ENCODE measurements around the gene PGGT1B.

The PGGT1B gene

GRCh38 chr5:115169487-115170133 is 93.1 kb downstream of the PGGT1B start, which contains the start of gene TRIM36:
Gene TRIM36, minus strand, starts transcription at chr5:115169908. Its CDS starts 274 bp downstream, at chr5:115169634.
- DNase-seq (ENCODE audit: low spot score in 2 of 2), result peak; percentile 81 to 83
- Mint-ChIP-seq H3K36me3 (ENCODE audit: insufficient read depth) (peaks cover 7% of the 10 kb centered on the region), H3K27ac (ENCODE audit: low read depth) (peak within 1 kb of the TSS; percentile 78), H3K27me3 (peaks cover 65% of the 10 kb centered on the region), H3K9me3 (peaks cover 6% of the 10 kb centered on the region), H3K4me1 (peaks cover 10% of the 10 kb centered on the region), H3K4me3 (peak within 1 kb of the TSS; percentile 82)
- peak; percentile 89 for ATAC-seq (replicated peaks; ENCODE audit: extremely low read depth, poor library complexity, severe bottlenecking)

- peaks cover 10% of the 10 kb centered on the region for H3K4me1 Mint-ChIP-seq
- DNase-seq (ENCODE audit: low spot score in 2 of 2) (no peak), ATAC-seq (replicated peaks; ENCODE audit: extremely low read depth, poor library complexity, severe bottlenecking) (no peak)
- peaks cover 7% of the 10 kb centered on the region for H3K36me3 Mint-ChIP-seq (ENCODE audit: insufficient read depth)
- peaks cover 58% of the 10 kb centered on the region for H3K27me3 Mint-ChIP-seq
- H3K9me3 Mint-ChIP-seq, result peaks cover 6% of the 10 kb centered on the region
- H3K27ac Mint-ChIP-seq (ENCODE audit: low read depth), result no peak overlapping the region
- H3K4me3 Mint-ChIP-seq, result peak overlapping the region; percentile 82
Measured at GRCh38 chr5:115168829-115169486, 93.7 kb downstream of the PGGT1B start.

GRCh38 chr5:115166744-115167393 is 95.8 kb downstream of the PGGT1B start:
- DNase-seq (ENCODE audit: low spot score in 2 of 2) (no peak), ATAC-seq (replicated peaks; ENCODE audit: extremely low read depth, poor library complexity, severe bottlenecking) (no peak)
- peaks cover 7% of the 10 kb centered on the region for H3K36me3 Mint-ChIP-seq (ENCODE audit: insufficient read depth)
- H3K4me1 Mint-ChIP-seq, result peaks cover 10% of the 10 kb centered on the region
- peaks cover 54% of the 10 kb centered on the region for H3K27me3 Mint-ChIP-seq
- peaks cover 6% of the 10 kb centered on the region for H3K9me3 Mint-ChIP-seq
- no peak overlapping the region for H3K27ac Mint-ChIP-seq (ENCODE audit: low read depth)
- no peak overlapping the region for H3K4me3 Mint-ChIP-seq

- ATAC-seq (replicated peaks; ENCODE audit: extremely low read depth, poor library complexity, severe bottlenecking), result no peak
- Mint-ChIP-seq H3K9me3 (peaks cover 6% of the 10 kb centered on the region), H3K4me1 (peaks cover 5% of the 10 kb centered on the region)
Measured at GRCh38 chr5:115165790-115166189, 96.9 kb downstream of the PGGT1B start.

GRCh38 chr5:115160975-115161475 is 101.7 kb downstream of the PGGT1B start:
- no peaks in the 10 kb centered on the region for H3K4me1 Mint-ChIP-seq
- H3K27me3 Mint-ChIP-seq, result peaks cover 61% of the 10 kb centered on the region
- H3K36me3 Mint-ChIP-seq (ENCODE audit: insufficient read depth), result no peaks in the 10 kb centered on the region
- H3K27ac Mint-ChIP-seq (ENCODE audit: low read depth), result no peak overlapping the region
- ATAC-seq (replicated peaks; ENCODE audit: extremely low read depth, poor library complexity, severe bottlenecking) (no peak), DNase-seq (ENCODE audit: low spot score in 2 of 2) (no peak)
- H3K4me3 Mint-ChIP-seq, result no peak overlapping the region
- H3K9me3 Mint-ChIP-seq, result no peaks in the 10 kb centered on the region

More at GRCh38 chr5:115165790-115166189, 96.9 kb downstream of the PGGT1B start:
- no peak for DNase-seq (ENCODE audit: low spot score in 2 of 2)
- H3K4me3 Mint-ChIP-seq, result no peak overlapping the region
- H3K36me3 Mint-ChIP-seq (ENCODE audit: insufficient read depth), result peaks cover 5% of the 10 kb centered on the region
- peaks cover 55% of the 10 kb centered on the region for H3K27me3 Mint-ChIP-seq
- no peak overlapping the region for H3K27ac Mint-ChIP-seq (ENCODE audit: low read depth)

Data from central memory CD8-positive, alpha-beta T cell (primary cell).